CD4-positive, alpha-beta T cell treated with Interleukin-12 subunit alpha and Interleukin-12 subunit beta, for 1 hour (primary cell): ENCODE measurements around the gene METTL17.
"Not testable (repeated sequence)": the region's sequence is repeated elsewhere in the genome, so short reads cannot be mapped to it uniquely, and the experiment has no call there.

Experiments
- DNase-seq: peaks from one replicate; pipeline ENCODE4 v3.0.0-alpha.2; 2020

The METTL17 gene

DNA sequence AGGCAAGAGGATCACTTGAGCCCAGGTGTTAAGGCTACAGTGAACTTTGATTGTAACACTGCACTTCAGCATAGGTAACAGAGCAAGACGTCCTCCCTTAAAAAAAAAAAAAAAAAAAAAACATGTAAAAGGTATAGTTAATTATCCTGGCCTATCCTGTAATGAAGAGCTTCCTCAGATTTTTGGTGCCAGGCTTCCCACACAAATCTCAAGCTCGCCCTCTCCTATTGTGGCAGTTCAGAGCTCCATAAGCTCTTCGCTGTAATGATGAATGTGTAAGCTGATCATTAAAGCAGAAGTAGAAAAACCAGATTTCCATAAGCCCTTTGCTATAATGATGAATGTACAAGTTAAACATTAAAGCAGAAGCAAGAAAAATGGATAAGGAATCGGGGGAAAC lies 7.3 kb downstream of the METTL17 start:
- DNase-seq: no peak

DNA sequence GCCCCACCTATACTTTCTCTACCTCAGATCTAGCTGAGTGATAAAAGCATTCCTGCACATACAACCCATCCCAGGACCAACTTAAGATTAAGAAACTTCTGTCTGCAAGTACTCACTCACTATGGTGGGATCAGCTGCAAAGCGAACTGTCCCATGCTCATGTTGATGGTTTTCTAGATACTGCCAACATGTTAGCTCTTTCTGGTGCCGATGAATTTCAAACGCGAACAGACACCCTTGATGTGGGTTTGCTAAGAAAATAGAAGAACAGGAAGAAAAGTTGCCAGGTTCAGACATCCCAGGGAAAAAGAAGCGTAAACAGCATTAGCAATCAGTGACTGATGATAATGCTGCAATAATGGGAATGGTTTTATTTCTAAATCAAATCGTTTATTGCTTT lies 7.8 kb downstream of the METTL17 start:
- no peak for DNase-seq

DNA sequence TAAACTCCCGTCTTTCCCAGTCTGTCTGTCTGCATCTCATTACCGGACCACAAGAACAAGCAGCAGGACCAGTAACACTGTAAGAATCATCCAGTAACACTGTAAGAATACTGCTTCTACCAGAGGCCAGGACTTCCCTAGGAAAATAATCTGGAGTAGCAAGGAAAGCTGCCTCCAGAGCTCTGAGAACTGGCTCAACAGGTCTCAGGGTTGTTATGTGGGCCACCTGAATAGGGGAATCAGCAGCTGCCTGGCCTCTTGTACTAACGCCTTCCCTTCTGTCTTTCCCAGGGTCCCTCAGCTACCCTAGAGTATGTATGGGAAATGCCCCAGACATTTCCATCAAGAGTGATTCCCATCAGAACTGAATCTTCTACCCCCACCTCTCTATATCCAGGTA lies 8.4 kb downstream of the METTL17 start:
- no peak for DNase-seq

- no peak for DNase-seq
These were observed 9.0 kb downstream of the METTL17 start, which contains the start of gene SLC39A2 for GRCh38 chr14:20998674-20999366. Gene SLC39A2 (plus strand): TSS chr14:20999293. CDS start chr14:20999447, 154 bp downstream.

DNA sequence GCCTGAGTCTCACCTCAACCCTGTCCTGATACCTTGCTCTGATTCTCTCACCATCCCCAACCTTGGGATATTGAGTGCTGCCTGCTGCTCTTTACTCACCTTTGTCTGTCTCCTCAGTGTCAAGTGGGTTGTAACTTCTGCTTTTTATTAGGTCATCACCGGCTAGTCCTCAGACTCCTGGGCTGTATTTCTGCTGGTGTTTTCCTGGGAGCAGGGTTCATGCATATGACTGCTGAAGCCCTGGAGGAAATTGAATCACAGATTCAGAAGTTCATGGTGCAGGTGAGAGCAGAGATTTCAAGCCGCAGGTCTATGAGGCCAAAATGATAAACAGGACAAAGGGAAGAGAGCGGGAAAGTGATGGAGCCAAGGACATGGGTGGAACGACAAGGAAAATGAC lies 9.8 kb downstream of the METTL17 start:
- DNase-seq: no peak

- DNase-seq: no peak
These were observed 11.4 kb downstream of the METTL17 start for GRCh38 chr14:21001218-21001617.

DNA sequence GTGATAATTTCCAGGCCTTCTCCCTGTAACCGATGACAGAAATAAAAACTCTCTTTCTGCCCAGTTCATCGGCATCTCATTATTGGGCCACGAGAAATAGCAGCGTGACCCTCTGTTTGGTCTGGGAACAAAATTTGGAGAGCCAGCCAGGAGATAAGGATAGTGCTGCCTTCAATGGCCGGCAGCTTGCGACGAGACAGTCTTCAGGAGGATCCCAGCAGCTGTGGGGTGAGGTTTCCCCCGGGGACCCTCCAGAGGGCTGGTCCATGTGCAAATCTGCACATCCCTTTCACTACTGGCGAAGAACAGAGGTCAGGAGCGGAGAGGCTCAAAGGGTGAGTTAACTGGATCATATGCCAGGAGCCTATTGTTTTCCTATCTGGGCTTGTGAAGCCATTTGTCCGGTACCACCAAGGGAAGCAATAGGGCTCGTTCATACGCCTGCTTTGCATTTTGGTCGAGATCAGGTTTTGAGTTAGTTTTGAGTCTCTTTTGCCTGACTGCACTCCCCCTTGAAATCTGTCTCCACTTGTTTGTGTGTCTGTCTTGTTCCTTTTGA lies 14.1 kb downstream of the METTL17 start:
- DNase-seq: no peak

DNA sequence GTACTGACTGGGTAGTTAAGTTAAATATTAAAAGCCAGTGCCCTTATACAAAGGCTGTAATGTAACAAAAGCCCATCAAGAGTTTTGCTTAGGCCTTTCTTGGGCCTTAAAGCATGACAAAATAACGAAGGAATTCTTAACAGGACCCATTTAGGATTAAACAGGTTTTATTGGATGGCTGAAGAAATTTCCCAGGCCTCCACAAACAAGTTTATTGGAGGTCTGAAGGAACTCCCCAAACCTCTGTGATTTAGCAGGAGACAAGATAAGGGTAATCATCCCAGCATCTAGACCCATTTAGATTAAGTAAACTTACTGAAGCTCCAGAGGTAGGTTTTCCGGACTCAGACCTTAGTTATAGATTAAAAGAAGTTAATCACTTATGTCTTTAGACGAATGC lies 19.9 kb downstream of the METTL17 start:
- not testable (repeated sequence) for DNase-seq

- DNase-seq: no peak
These were observed 21.4 kb downstream of the METTL17 start for GRCh38 chr14:21011136-21011535.

GRCh38 chr14:21014761-21015190 lies 25.0 kb downstream of the METTL17 start:
- DNase-seq: peak; percentile 82

DNA sequence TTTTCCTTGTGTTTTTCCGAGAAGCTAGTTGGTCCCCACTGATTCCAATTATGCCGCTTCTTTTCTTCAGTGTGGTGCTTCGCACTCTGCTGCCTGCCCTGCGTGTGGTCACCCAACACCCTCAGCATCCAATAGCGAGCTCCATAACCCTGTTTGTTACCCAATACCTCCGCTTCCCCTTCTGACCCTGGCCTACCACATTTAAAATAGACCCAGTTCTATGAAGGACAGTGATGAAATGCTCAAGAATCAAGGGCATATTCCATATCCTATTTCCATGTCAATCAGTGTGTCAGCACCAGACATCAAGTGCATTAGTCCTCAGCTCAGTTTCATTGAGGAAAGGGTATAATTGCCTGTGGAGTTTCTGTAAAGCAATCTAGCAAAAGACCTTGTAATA lies 25.5 kb downstream of the METTL17 start:
- DNase-seq: no peak

DNA sequence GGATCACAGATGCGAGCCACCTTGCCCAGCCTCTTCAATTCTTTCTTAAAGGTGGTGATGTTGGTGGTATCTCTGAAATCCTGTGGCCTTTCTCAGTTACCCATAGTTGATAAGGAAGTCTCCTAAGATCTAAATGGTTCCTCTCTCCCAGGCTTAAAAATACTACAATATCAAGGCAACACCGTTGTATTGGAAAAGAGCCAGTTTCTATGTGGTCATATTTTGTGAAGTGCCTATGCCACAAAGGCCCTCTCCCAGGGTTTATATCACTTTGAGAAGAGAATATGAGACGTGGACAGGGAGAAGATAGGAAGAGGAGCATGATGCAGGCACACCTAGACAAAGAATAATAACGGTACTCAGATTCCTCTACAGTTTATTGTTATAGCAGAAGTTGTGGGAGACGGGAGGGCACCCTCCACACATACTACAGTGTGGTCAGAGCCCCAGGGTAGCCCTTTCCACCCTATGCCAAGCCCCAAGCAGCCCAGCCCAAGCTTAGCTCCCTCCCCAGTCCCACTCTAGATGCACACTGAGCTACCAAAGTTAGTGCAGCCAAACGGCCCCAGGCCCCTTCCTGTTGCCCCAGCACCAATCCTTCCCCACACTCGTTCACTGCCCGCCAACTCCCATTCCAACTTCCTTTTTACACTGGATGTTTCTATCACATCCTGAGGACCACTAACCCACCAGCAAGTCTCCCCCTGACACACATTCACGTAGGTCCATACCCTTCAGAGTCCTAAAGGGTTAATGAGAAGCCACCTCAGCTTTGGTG lies 26.8 kb downstream of the METTL17 start:
- DNase-seq: no peak

DNA sequence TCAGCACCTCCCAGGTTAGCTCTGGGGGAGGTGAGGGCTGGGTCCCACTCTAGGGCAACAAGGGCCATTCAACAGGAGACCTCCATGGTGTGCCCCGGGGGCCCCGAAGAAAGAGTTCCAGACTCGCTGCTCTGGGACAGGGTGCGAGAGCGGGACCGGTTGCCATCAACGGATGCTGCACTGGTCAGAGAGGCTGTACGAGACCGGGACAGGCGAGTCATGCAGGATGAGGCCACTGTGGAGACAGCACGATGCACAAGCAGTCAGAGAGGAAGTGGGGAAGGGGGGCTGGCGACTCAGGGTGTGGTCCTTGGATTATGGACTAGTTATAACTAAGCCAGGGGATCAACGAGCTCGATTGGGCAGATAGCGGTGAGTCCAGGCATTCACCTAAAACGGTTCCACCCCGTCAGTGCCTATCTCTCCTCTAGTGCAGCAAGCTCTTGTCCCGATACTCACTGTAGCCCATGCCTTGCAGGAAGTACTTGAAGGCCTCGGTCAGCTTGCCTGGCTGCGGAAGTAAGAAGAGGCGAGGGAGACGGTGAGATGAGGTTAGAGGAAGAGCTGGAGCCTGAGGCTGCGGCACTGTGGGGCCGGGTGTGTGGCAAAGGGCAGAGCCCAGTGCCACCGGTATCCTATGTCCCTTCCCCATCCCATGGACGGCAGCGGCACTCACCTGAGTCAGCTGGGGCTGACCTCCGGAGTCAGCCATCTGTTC lies 27.9 kb downstream of the METTL17 start:
- DNase-seq: no peak

DNA sequence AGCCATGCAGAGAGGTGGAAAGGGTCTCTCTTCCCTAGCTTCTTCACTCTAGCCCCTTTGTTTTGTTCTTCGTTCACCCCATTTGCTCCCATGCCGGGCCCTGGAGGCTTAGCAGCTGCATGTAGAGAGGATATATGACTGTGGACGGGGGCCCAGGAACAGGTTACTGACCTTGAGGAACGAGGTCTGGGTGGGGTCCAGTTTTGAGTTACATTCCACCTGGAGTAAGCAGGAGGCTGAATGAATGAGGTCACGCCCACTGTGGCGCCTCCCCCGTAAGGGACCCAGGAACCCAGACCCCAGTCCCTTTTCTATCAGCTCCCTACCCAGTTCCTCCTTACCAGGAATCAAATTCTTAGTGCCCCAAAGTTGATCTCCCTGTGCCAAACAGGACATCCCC lies 28.5 kb downstream of the METTL17 start:
- no peak for DNase-seq

DNA sequence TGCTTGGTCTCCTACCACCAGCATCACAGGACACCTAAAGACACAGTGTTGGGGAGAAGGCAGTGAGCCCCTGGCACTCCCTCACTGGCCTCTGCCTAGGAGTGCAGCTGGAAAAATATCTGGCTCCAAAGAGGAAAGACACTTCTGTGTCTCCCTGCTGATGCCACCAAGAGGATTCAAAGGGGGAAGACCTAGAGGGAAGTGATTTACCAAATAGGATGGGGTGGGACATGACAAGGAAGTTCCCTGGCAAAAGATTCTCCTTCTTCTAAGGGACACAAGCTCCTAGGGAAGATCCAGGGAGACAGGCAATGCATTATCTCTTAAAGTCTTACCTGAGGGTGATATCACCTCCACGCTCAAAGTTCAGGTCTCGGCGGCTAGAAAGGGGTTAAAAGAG lies 29.0 kb downstream of the METTL17 start:
- no peak for DNase-seq

DNA sequence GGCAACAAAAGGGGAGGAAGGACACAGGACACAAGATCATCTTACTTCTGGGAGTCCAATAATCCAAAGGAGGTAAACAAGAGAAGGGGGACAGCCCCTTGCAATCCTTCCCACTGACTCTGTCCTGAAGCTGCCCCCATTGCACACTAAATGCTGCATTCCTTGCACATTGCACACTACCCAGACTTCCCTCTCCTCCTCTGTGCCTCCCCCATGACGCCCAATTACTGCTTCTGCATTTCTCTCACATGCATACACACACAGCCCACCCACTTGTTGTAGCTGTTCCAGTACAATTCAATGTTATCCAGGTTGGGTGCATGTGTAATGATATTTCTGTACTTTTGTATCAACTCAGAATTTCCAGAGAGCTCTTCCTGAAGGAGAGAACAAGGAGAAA lies 29.6 kb downstream of the METTL17 start:
- DNase-seq: no peak

DNA sequence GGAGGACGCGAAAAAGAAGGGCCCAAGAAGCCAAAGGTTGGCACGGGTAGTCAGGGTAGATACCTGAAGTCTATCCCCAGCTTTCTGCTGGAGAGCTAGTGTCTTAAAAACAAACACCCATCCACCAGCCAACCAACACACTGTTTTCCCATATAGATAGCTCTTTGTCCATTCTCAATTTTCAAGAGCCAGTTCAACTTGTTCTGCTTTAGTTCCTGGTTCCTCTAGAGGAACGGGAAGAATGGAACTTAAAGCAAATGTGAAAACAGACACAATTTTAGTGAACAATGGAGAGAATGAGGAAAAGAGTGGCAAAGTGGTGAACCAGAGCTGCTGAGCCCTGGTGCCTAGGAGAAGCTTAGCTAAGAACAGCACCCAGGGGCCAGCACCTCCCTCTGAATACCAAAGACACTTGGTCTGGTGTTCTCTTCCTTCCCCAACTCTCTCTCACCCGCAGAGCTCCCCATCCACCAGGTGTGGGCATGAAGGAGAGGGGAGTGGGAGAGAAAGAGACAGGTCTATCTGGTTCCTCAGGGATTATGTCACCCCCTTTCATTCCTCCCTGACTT lies 31.3 kb downstream of the METTL17 start:
- DNase-seq: no peak

DNA sequence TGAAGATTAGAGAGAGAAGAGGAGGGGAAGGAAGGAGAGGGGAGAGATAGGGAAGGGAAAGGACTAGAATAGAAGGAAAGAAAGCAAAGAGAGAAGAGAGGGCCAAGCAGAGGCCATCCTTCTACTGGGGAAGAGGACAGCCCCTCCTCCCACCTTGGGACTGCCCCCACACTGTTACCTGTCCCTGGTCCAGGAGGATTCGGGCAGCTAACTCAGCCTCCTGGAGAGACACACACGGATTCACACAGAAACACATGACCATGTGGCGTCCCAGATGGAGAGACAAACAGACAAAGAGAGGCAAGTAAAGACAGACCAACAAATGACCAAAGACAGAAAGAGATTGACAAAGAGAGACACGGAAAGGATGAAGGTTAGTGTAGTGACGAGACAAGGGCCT lies 32.9 kb downstream of the METTL17 start:
- DNase-seq: no peak

DNA sequence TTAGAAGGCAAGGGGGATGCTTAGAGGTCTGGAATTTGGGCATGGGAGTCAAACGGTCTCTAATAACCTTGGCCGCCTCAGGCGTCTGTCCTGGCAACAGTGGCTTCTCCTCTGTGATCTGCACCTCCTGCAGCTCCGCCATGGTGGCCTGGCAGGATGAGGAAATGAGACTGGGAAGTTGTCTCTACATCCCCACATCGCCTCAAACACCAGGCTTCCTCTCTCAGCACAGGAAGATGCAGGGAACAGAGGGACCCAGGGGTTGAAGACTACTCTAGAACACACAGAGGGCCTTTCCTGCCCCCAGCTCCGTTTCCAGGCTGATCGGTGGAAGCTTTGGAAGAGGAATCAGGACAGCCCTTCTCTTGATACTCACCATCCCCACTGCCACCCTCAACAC lies 33.4 kb downstream of the METTL17 start:
- DNase-seq: no peak

- DNase-seq: peak; percentile 21
These were observed 34.2 kb downstream of the METTL17 start for GRCh38 chr14:21023817-21024584.

- peak; percentile 85 for DNase-seq
These were observed 35.0 kb downstream of the METTL17 start, which contains the start of gene NDRG2 for GRCh38 chr14:21024585-21025370. Gene NDRG2 (minus strand): TSS chr14:21025061. CDS start chr14:21023315, 1,746 bp downstream.
